WI38 (cell line): ENCODE data around the gene DIP2C.
"Not testable (repeated sequence)": the region's sequence is repeated elsewhere in the genome, so short reads cannot be mapped to it uniquely, and the experiment has no call there.

Source experiments
- H3K4me3 ChIP-seq: 2 replicates; pipeline ENCODE4 v1.5.1; 2011; ENCODE audit warnings: low read depth, mild to moderate bottlenecking, control low read depth, low read length
- TF ChIP-seq, protein P1 (sequence below): IDR thresholded peaks from 2 replicates; pipeline ENCODE4 v1.5.1; 2012; ENCODE audit warnings: low read depth, mild to moderate bottlenecking, control low read depth, low read length

The DIP2C gene

DNA sequence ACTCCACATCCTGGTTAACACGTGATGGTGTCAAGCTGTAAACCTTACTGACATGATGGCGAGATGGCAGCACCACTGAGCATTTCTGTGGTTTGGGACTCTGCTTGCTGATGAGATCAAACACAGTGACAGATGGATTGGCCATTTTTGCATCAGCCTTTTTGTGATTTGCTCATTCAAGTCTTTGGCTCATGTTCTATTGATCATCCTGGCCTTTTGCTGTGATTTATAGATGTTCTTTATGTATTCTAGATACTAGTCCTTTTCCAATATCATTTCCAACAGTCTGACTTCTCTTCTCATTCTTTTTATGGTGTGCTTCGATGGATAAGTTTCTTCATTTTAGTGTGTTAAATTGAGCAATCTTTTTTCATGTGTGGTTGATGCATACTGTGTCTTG lies 24.7 kb upstream of the DIP2C start:
- H3K4me3 ChIP-seq = no peak overlapping the region
- TF ChIP-seq, protein P1, sequence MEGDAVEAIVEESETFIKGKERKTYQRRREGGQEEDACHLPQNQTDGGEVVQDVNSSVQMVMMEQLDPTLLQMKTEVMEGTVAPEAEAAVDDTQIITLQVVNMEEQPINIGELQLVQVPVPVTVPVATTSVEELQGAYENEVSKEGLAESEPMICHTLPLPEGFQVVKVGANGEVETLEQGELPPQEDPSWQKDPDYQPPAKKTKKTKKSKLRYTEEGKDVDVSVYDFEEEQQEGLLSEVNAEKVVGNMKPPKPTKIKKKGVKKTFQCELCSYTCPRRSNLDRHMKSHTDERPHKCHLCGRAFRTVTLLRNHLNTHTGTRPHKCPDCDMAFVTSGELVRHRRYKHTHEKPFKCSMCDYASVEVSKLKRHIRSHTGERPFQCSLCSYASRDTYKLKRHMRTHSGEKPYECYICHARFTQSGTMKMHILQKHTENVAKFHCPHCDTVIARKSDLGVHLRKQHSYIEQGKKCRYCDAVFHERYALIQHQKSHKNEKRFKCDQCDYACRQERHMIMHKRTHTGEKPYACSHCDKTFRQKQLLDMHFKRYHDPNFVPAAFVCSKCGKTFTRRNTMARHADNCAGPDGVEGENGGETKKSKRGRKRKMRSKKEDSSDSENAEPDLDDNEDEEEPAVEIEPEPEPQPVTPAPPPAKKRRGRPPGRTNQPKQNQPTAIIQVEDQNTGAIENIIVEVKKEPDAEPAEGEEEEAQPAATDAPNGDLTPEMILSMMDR = no peak

- H3K4me3 ChIP-seq = no peak overlapping the region
- TF ChIP-seq, protein P1 = no peak
Observed at GRCh38 chr10:712575-712974, 23.1 kb upstream of the DIP2C start.

GRCh38 chr10:712089-712488 lies 22.6 kb upstream of the DIP2C start:
- H3K4me3 ChIP-seq = no peak overlapping the region
- TF ChIP-seq, protein P1 = no peak

- no peak overlapping the region for H3K4me3 ChIP-seq
- TF ChIP-seq, protein P1 = no peak
Observed at GRCh38 chr10:707861-708260, 18.4 kb upstream of the DIP2C start.

GRCh38 chr10:707456-707855 lies 18.0 kb upstream of the DIP2C start:
- no peak overlapping the region for H3K4me3 ChIP-seq
- TF ChIP-seq, protein P1 = no peak

GRCh38 chr10:703118-703517 lies 13.7 kb upstream of the DIP2C start:
- no peak overlapping the region for H3K4me3 ChIP-seq
- TF ChIP-seq, protein P1 = no peak

- not testable (repeated sequence) for H3K4me3 ChIP-seq
Observed at GRCh38 chr10:700183-700582, 10.7 kb upstream of the DIP2C start.

- TF ChIP-seq, protein P1 = no peak
- no peak overlapping the region for H3K4me3 ChIP-seq
Observed at GRCh38 chr10:697097-697875, 7.8 kb upstream of the DIP2C start.
